Panc1 (cell line): Measurements from ENCODE around the gene C1QTNF1. TPM values are rescaled to one million over a fixed set of nuclear protein-coding genes. Genes with fewer than 3 reads are reported as not detected.

Experiments used
- ATAC-seq: fragments of 200-7000 bp; cut with Tn5 transposase; 2 replicates; pipeline ENCODE4 v1.9.1; 2020; ENCODE audit warnings: mild to moderate bottlenecking, moderate library complexity
- BruUV-seq: library from RNA; stranded (reverse); fragments of 400-500 nt; replicated peaks from 2 replicates; lab custom pipeline; 2021; lab: Mats Ljungman, UMichigan
- CTCF ChIA-PET: fragments of 300-600 bp; sonication (Branson Sonifier 250); formaldehyde crosslinking; loops from one replicate; lab custom pipeline; 2022; ENCODE audit warnings: antibody characterized with exemption; lab: Charles Lee
- POLR2A ChIA-PET: fragments of 300-600 bp; sonication (Branson Sonifier 250); formaldehyde crosslinking; loops from one replicate; lab custom pipeline; 2022; ENCODE audit warnings: antibody characterized with exemption; lab: Charles Lee
- DNase-seq: peaks from one replicate; pipeline ENCODE4 v3.0.0-alpha.2; 2010; ENCODE audit warnings: low read depth, low spot score
- H3K27ac ChIP-seq: 2 replicates; pipeline ENCODE4 v1.5.1; 2011; ENCODE audit warnings: mild to moderate bottlenecking, low read length, inconsistent platforms
- H3K27me3 ChIP-seq: fragments of 200-500 bp; sonication (Bioruptor generic); 2 replicates; pipeline ENCODE4 v1.6.0; 2014; ENCODE audit warnings: low read length, inconsistent platforms; ENCODE audit not compliant: control insufficient read depth, insufficient read depth
- H3K36me3 ChIP-seq: fragments of 200-500 bp; sonication (Bioruptor generic); 2 replicates; pipeline ENCODE4 v1.5.1; 2014; ENCODE audit warnings: inconsistent platforms, mild to moderate bottlenecking, low read length, moderate library complexity; ENCODE audit not compliant: control insufficient read depth, insufficient read depth
- H3K4me1 ChIP-seq: 2 replicates; pipeline ENCODE4 v1.5.1; 2011; ENCODE audit warnings: inconsistent platforms, mild to moderate bottlenecking, low read length, moderate library complexity; ENCODE audit not compliant: control insufficient read depth, insufficient read depth
- H3K4me3 ChIP-seq, 2 experiments: 2 replicates each; pipeline ENCODE4 v1.5.1; 2011 to 2012; ENCODE audit warnings: low read depth in 2 of 2, low read length in 2 of 2, mild to moderate bottlenecking in 2 of 2, inconsistent platforms in 1 of 2, moderate library complexity in 1 of 2
- H3K9me3 ChIP-seq: fragments of 200-500 bp; sonication (Bioruptor generic); 2 replicates; pipeline ENCODE4 v1.5.1; 2014; ENCODE audit warnings: low read depth, mild to moderate bottlenecking, inconsistent platforms, low read length, moderate library complexity; ENCODE audit not compliant: control insufficient read depth, insufficient read depth
- CTCF ChIP-seq: fragments of 450-650 bp; IDR thresholded peaks from 2 replicates; pipeline ENCODE4 v1.5.1; 2017; ENCODE audit warnings: mild to moderate bottlenecking
- POLR2AphosphoS5 ChIP-seq: IDR thresholded peaks from 2 replicates; pipeline ENCODE4 v1.6.1; 2012; ENCODE audit warnings: mild to moderate bottlenecking, low read depth, low read length, moderate library complexity
- REST ChIP-seq, 2 experiments: IDR thresholded peaks; 2 replicates each; pipeline ENCODE4 v1.6.1; 2011 to 2012; ENCODE audit warnings: low read depth in 2 of 2, control low read depth in 1 of 2, low read length in 1 of 2, mild to moderate bottlenecking in 1 of 2, moderate library complexity in 1 of 2; ENCODE audit not compliant: insufficient read depth in 1 of 2
- SIN3A ChIP-seq: IDR thresholded peaks from 2 replicates; pipeline ENCODE4 v1.6.1; 2012; ENCODE audit warnings: low read depth, mild to moderate bottlenecking, low read length, moderate library complexity, borderline replicate concordance; ENCODE audit not compliant: insufficient read depth
- TCF7L2 ChIP-seq: IDR thresholded peaks from 2 replicates; pipeline ENCODE4 v1.6.1; 2011; ENCODE audit warnings: mild to moderate bottlenecking, low read depth, low read length, inconsistent platforms
- in situ Hi-C: cut with HindIII; loops from 2 replicates; pipeline ENCODE4 v1.10.0; 2016; ENCODE audit warnings: low sequenced_read_pairs, low pct_unique_long_range_greater_than_20kb
- intact Hi-C: fragments of 100-400 bp; cut with micrococcal nuclease; formaldehyde crosslinking; loops from one replicate; pipeline ENCODE4 v1.10.0; 2022; ENCODE audit not compliant: unreplicated experiment
- total RNA-seq: library from RNA; stranded (reverse); gene quantifications from one replicate; pipeline ENCODE4 v1.2.1, GENCODE V29; 2021; ENCODE audit not compliant: unreplicated experiment

Gene C1QTNF1
- total RNA-seq, 1 experiment from 2014 or later, result 1.5 TPM

GRCh38 chr17:78985395-78985794 lies 38.6 kb upstream of the C1QTNF1 start:
- ChIA-PET POLR2A (no interaction called here), CTCF (interaction anchor here (1.7 kb wide), 1 partner anchor 14 kb away, joined by 4 read pairs; no protein-coding TSS in a partner anchor)
- Histone ChIP-seq H3K27me3 (no peaks in the 10 kb centered on the region), H3K27ac (no peak overlapping the region), H3K36me3 (no peaks in the 10 kb centered on the region), H3K4me3 (no peak overlapping the region), H3K4me1 (peaks cover 16% of the 10 kb centered on the region), H3K9me3 (no peaks in the 10 kb centered on the region)
- intact Hi-C loops, result no loop called here
- ATAC-seq (no peak), DNase-seq (no peak)
- no peak for TF ChIP-seq REST (IDR thresholded peaks at IDR 0.05; ENCODE audit: insufficient read depth in 1 of 2, low read depth in 2 of 2, low read length in 1 of 2)
- no peak for TF ChIP-seq POLR2AphosphoS5
- no peak for TF ChIP-seq TCF7L2
- no peak for TF ChIP-seq SIN3A
- TF ChIP-seq CTCF, result no peak
- no TSS peak for BruUV-seq
- in situ Hi-C loops, result no loop called here

GRCh38 chr17:78986048-78986648 lies 37.8 kb upstream of the C1QTNF1 start:
- TF ChIP-seq TCF7L2 (no peak), REST (IDR thresholded peaks at IDR 0.05; ENCODE audit: insufficient read depth in 1 of 2, low read depth in 2 of 2, low read length in 1 of 2) (no peak), POLR2AphosphoS5 (no peak), CTCF (no peak; the same call in 1 of the 2 replicates)
- Histone ChIP-seq H3K9me3 (no peaks in the 10 kb centered on the region), H3K36me3 (no peaks in the 10 kb centered on the region), H3K27ac (peak overlapping the region; percentile 84), H3K4me3 (peak overlapping the region; percentile 27 to 58), H3K27me3 (no peaks in the 10 kb centered on the region), H3K4me1 (peaks cover 16% of the 10 kb centered on the region)
- ATAC-seq (peak; percentile 55), DNase-seq (no peak)
- POLR2A ChIA-PET, result no interaction called here
- intact Hi-C loops, result no loop called here
- in situ Hi-C loops, result no loop called here
- BruUV-seq, result no TSS peak
- CTCF ChIA-PET, result interaction anchor here (0.6 to 1.7 kb wide), 3 partner anchors 15 to 86 kb away, joined by 3 to 6 read pairs (median 4); no protein-coding TSS in a partner anchor
